NK-92 (cell line): ENCODE data around the gene CLCN3.
A peak's percentile ranks its signal among the peaks of the same experiment; 100 is the strongest.
"Not testable (repeated sequence)": the region's sequence is repeated elsewhere in the genome, so short reads cannot be mapped to it uniquely, and the experiment has no call there.

Experiments
- DNase-seq: peaks from one replicate; lab custom pipeline; 2025; ENCODE audit not compliant: unreplicated experiment; lab: John Stamatoyannopoulos, UW

The CLCN3 gene

GRCh38 chr4:169690787-169691186 is 70.4 kb downstream of the CLCN3 start:
- DNase-seq = no peak

GRCh38 chr4:169698331-169698730 is 78.0 kb downstream of the CLCN3 start:
- DNase-seq = no peak

- no peak for DNase-seq
Observed at GRCh38 chr4:169707958-169708643, 87.7 kb downstream of the CLCN3 start.

- DNase-seq = no peak
Observed at GRCh38 chr4:169715826-169716225, 95.4 kb downstream of the CLCN3 start.

GRCh38 chr4:169716677-169717076 is 96.3 kb downstream of the CLCN3 start:
- no peak for DNase-seq

- DNase-seq = no peak
Observed at GRCh38 chr4:169720529-169720928, 100.2 kb downstream of the CLCN3 start.

GRCh38 chr4:169723207-169723965 is 103.0 kb downstream of the CLCN3 start:
- no peak for DNase-seq

GRCh38 chr4:169724260-169724659 is 103.9 kb downstream of the CLCN3 start:
- no peak for DNase-seq

- DNase-seq = no peak
Observed at GRCh38 chr4:169727616-169728015, 107.2 kb downstream of the CLCN3 start.

- no peak for DNase-seq
Observed at GRCh38 chr4:169730564-169730963, 110.2 kb downstream of the CLCN3 start.

GRCh38 chr4:169738604-169739003 is 118.2 kb downstream of the CLCN3 start:
- DNase-seq = not testable (repeated sequence)

GRCh38 chr4:169741569-169741968 is 121.2 kb downstream of the CLCN3 start:
- DNase-seq = no peak

- DNase-seq = no peak
Observed at GRCh38 chr4:169744601-169745000, 124.2 kb downstream of the CLCN3 start.

- DNase-seq = no peak
Observed at GRCh38 chr4:169745291-169745690, 124.9 kb downstream of the CLCN3 start.

- DNase-seq = no peak
Observed at GRCh38 chr4:169756971-169757574, 136.7 kb downstream of the CLCN3 start.

GRCh38 chr4:169757575-169758184 is 137.3 kb downstream of the CLCN3 start, which contains the start of gene HPF1:
HPF1 (minus strand) TSS chr4:169757944; CDS start chr4:169757877, 67 bp downstream.
- peak; percentile 34 for DNase-seq

GRCh38 chr4:169758401-169758962 is 138.1 kb downstream of the CLCN3 start:
- no peak for DNase-seq

GRCh38 chr4:169761846-169762245 is 141.5 kb downstream of the CLCN3 start:
- DNase-seq = no peak

- DNase-seq = no peak
Observed at GRCh38 chr4:169765835-169766234, 145.5 kb downstream of the CLCN3 start.

- no peak for DNase-seq
Observed at GRCh38 chr4:169766741-169767140, 146.4 kb downstream of the CLCN3 start.

GRCh38 chr4:169768385-169768784 is 148.0 kb downstream of the CLCN3 start:
- DNase-seq = no peak
